ENCODE measurements around the gene RACGAP1.
"Not testable (repeated sequence)": the region's sequence is repeated elsewhere in the genome, so short reads cannot be mapped to it uniquely, and the experiment has no call there.

The RACGAP1 gene

GRCh38 chr12:49990273-49990672, 35.0 kb downstream of the RACGAP1 start:
- peaks cover 13% of the 10 kb centered on the region for H3K4me1 Mint-ChIP-seq
- no peak for ATAC-seq
- no peaks in the 10 kb centered on the region for H3K27me3 Mint-ChIP-seq
- H3K36me3 Mint-ChIP-seq: peaks cover 64% of the 10 kb centered on the region
- no peak overlapping the region for H3K4me3 Mint-ChIP-seq
- no peak overlapping the region for H3K27ac Mint-ChIP-seq
- H3K9me3 Mint-ChIP-seq: no peaks in the 10 kb centered on the region

- Mint-ChIP-seq H3K36me3 (peaks cover 55% of the 10 kb centered on the region), H3K4me1 (peaks cover 14% of the 10 kb centered on the region)
- not testable (repeated sequence) for H3K9me3 Mint-ChIP-seq, H3K27me3 Mint-ChIP-seq, ATAC-seq, H3K27ac Mint-ChIP-seq, H3K4me3 Mint-ChIP-seq
Observed at GRCh38 chr12:49989400-49989799, 35.9 kb downstream of the RACGAP1 start.

GRCh38 chr12:49987625-49988303, 37.5 kb downstream of the RACGAP1 start:
- no peak overlapping the region for H3K27ac Mint-ChIP-seq
- peaks cover 14% of the 10 kb centered on the region for H3K4me1 Mint-ChIP-seq
- no peaks in the 10 kb centered on the region for H3K27me3 Mint-ChIP-seq
- no peak overlapping the region for H3K4me3 Mint-ChIP-seq
- H3K9me3 Mint-ChIP-seq: no peaks in the 10 kb centered on the region
- no peak for ATAC-seq
- H3K36me3 Mint-ChIP-seq: peaks cover 41% of the 10 kb centered on the region

GRCh38 chr12:49986476-49986875, 38.8 kb downstream of the RACGAP1 start:
- Mint-ChIP-seq H3K4me1 (peaks cover 14% of the 10 kb centered on the region), H3K36me3 (peaks cover 28% of the 10 kb centered on the region)
- ATAC-seq, H3K27ac Mint-ChIP-seq, H3K27me3 Mint-ChIP-seq, H3K9me3 Mint-ChIP-seq, H3K4me3 Mint-ChIP-seq: not testable (repeated sequence)

- H3K4me3 Mint-ChIP-seq: no peak overlapping the region
- H3K27me3 Mint-ChIP-seq: no peaks in the 10 kb centered on the region
- H3K36me3 Mint-ChIP-seq: peaks cover 28% of the 10 kb centered on the region
- no peak for ATAC-seq
- no peak overlapping the region for H3K27ac Mint-ChIP-seq
- peaks cover 14% of the 10 kb centered on the region for H3K4me1 Mint-ChIP-seq
- no peaks in the 10 kb centered on the region for H3K9me3 Mint-ChIP-seq
Observed at GRCh38 chr12:49985981-49986380, 39.3 kb downstream of the RACGAP1 start.

GRCh38 chr12:49984476-49985359, 40.6 kb downstream of the RACGAP1 start:
- H3K4me3 Mint-ChIP-seq: no peak overlapping the region
- H3K27ac Mint-ChIP-seq: no peak overlapping the region
- H3K27me3 Mint-ChIP-seq: no peaks in the 10 kb centered on the region
- no peaks in the 10 kb centered on the region for H3K9me3 Mint-ChIP-seq
- no peak for ATAC-seq
- peaks cover 14% of the 10 kb centered on the region for H3K4me1 Mint-ChIP-seq
- H3K36me3 Mint-ChIP-seq: peaks cover 17% of the 10 kb centered on the region

GRCh38 chr12:49983892-49984291, 41.4 kb downstream of the RACGAP1 start:
- no peak overlapping the region for H3K27ac Mint-ChIP-seq
- H3K9me3 Mint-ChIP-seq: no peaks in the 10 kb centered on the region
- H3K36me3 Mint-ChIP-seq: peaks cover 12% of the 10 kb centered on the region
- H3K4me3 Mint-ChIP-seq: no peak overlapping the region
- H3K4me1 Mint-ChIP-seq: peaks cover 14% of the 10 kb centered on the region
- no peak for ATAC-seq
- H3K27me3 Mint-ChIP-seq: no peaks in the 10 kb centered on the region

GRCh38 chr12:49982246-49983087, 42.8 kb downstream of the RACGAP1 start:
- Mint-ChIP-seq H3K4me1 (peaks cover 14% of the 10 kb centered on the region), H3K9me3 (no peaks in the 10 kb centered on the region), H3K27ac (no peak overlapping the region), H3K27me3 (no peaks in the 10 kb centered on the region), H3K4me3 (no peak overlapping the region), H3K36me3 (peaks cover 6% of the 10 kb centered on the region)
- no peak for ATAC-seq

- ATAC-seq: no peak
- Mint-ChIP-seq H3K4me1 (peaks cover 6% of the 10 kb centered on the region), H3K9me3 (no peaks in the 10 kb centered on the region), H3K27me3 (no peaks in the 10 kb centered on the region), H3K36me3 (no peaks in the 10 kb centered on the region), H3K27ac (no peak overlapping the region), H3K4me3 (no peak overlapping the region)
Observed at GRCh38 chr12:49980501-49981349, 44.6 kb downstream of the RACGAP1 start.

GRCh38 chr12:49979791-49980190, 45.5 kb downstream of the RACGAP1 start:
- no peak overlapping the region for H3K27ac Mint-ChIP-seq
- ATAC-seq: no peak

GRCh38 chr12:49979016-49979586, 46.2 kb downstream of the RACGAP1 start:
- H3K4me1 Mint-ChIP-seq: no peaks in the 10 kb centered on the region
- no peak overlapping the region for H3K4me3 Mint-ChIP-seq
- no peak for ATAC-seq
- no peaks in the 10 kb centered on the region for H3K36me3 Mint-ChIP-seq
- H3K27ac Mint-ChIP-seq: no peak overlapping the region
- H3K9me3 Mint-ChIP-seq: no peaks in the 10 kb centered on the region
- H3K27me3 Mint-ChIP-seq: no peaks in the 10 kb centered on the region

More at GRCh38 chr12:49979791-49980190, 45.5 kb downstream of the RACGAP1 start:
- no peak overlapping the region for H3K4me3 Mint-ChIP-seq
- H3K4me1 Mint-ChIP-seq: no peaks in the 10 kb centered on the region
- H3K9me3 Mint-ChIP-seq: no peaks in the 10 kb centered on the region
- no peaks in the 10 kb centered on the region for H3K36me3 Mint-ChIP-seq
- no peaks in the 10 kb centered on the region for H3K27me3 Mint-ChIP-seq

- Mint-ChIP-seq H3K4me1 (no peaks in the 10 kb centered on the region), H3K4me3 (no peak overlapping the region), H3K27me3 (no peaks in the 10 kb centered on the region), H3K27ac (no peak overlapping the region), H3K9me3 (no peaks in the 10 kb centered on the region), H3K36me3 (no peaks in the 10 kb centered on the region)
- no peak for ATAC-seq
Observed at GRCh38 chr12:49978125-49978524, 47.2 kb downstream of the RACGAP1 start.

- Mint-ChIP-seq H3K36me3 (no peaks in the 10 kb centered on the region), H3K4me1 (no peaks in the 10 kb centered on the region), H3K9me3 (no peaks in the 10 kb centered on the region), H3K4me3 (no peak overlapping the region), H3K27ac (no peak overlapping the region), H3K27me3 (no peaks in the 10 kb centered on the region)
- no peak for ATAC-seq
Observed at GRCh38 chr12:49976557-49976956, 48.7 kb downstream of the RACGAP1 start.

GRCh38 chr12:49975318-49975761, 50.0 kb downstream of the RACGAP1 start:
- no peak for ATAC-seq
- Mint-ChIP-seq H3K4me1 (no peaks in the 10 kb centered on the region), H3K36me3 (no peaks in the 10 kb centered on the region), H3K27ac (no peak overlapping the region), H3K27me3 (no peaks in the 10 kb centered on the region), H3K9me3 (no peaks in the 10 kb centered on the region), H3K4me3 (no peak overlapping the region)
